HG03354 (cell line): ENCODE measurements around the gene METTL2B.
"Not testable (repeated sequence)": the region's sequence is repeated elsewhere in the genome, so short reads cannot be mapped to it uniquely, and the experiment has no call there.

Source experiments
- ATAC-seq: cut with Tn5 transposase; IDR thresholded peaks from one replicate; pipeline ENCODE4 v1.9.1; 2021; ENCODE audit warnings: mild to moderate bottlenecking; ENCODE audit not compliant: unreplicated experiment, poor library complexity, severe bottlenecking

Gene METTL2B

GRCh38 chr7:128453836-128454804 is 22.4 kb upstream of the METTL2B start:
- ATAC-seq, result no peak

- no peak for ATAC-seq
Observed at GRCh38 chr7:128454808-128455542, 21.6 kb upstream of the METTL2B start.

GRCh38 chr7:128455543-128456254 is 20.8 kb upstream of the METTL2B start, which contains the start of gene HILPDA:
Gene HILPDA (plus strand): TSS chr7:128455878. CDS start chr7:128457269, 1,391 bp downstream.
- peak; percentile 88 for ATAC-seq

GRCh38 chr7:128456255-128456725 is 20.3 kb upstream of the METTL2B start:
- peak; percentile 24 for ATAC-seq

GRCh38 chr7:128457385-128457784 is 19.2 kb upstream of the METTL2B start:
- ATAC-seq, result not testable (repeated sequence)

- peak; percentile 22 for ATAC-seq
Observed at GRCh38 chr7:128458956-128459355, 17.6 kb upstream of the METTL2B start.

- ATAC-seq, result peak; percentile 60
Observed at GRCh38 chr7:128459394-128459878, 17.1 kb upstream of the METTL2B start.

- ATAC-seq, result no peak
Observed at GRCh38 chr7:128462460-128462859, 14.1 kb upstream of the METTL2B start.

GRCh38 chr7:128463345-128463744 is 13.2 kb upstream of the METTL2B start:
- ATAC-seq, result not testable (repeated sequence)

- not testable (repeated sequence) for ATAC-seq
Observed at GRCh38 chr7:128463933-128464332, 12.6 kb upstream of the METTL2B start.

GRCh38 chr7:128466871-128467270 is 9.7 kb upstream of the METTL2B start:
- not testable (repeated sequence) for ATAC-seq

GRCh38 chr7:128477336-128477690 is 765 bp downstream of the METTL2B start:
- ATAC-seq, result peak; percentile 7

GRCh38 chr7:128479082-128479481 is 2.5 kb downstream of the METTL2B start:
- not testable (repeated sequence) for ATAC-seq

- ATAC-seq, result not testable (repeated sequence)
Observed at GRCh38 chr7:128488134-128488533, 11.6 kb downstream of the METTL2B start.

GRCh38 chr7:128497405-128497804 is 20.9 kb downstream of the METTL2B start:
- ATAC-seq, result no peak

GRCh38 chr7:128505416-128505815 is 28.9 kb downstream of the METTL2B start:
- not testable (repeated sequence) for ATAC-seq

- ATAC-seq, result peak; percentile 70
Observed at GRCh38 chr7:128506819-128507218, 30.3 kb downstream of the METTL2B start.

GRCh38 chr7:128507321-128507993 is 30.9 kb downstream of the METTL2B start:
- peak; percentile 53 for ATAC-seq

GRCh38 chr7:128511692-128512091 is 35.1 kb downstream of the METTL2B start:
- ATAC-seq, result not testable (repeated sequence)
